Measurements from ENCODE around the gene SFMBT2. TPM values are rescaled to one million over a fixed set of nuclear protein-coding genes. Genes with fewer than 3 reads are reported as not detected.
"Not testable (repeated sequence)": the region's sequence is repeated elsewhere in the genome, so short reads cannot be mapped to it uniquely, and the experiment has no call there.

SFMBT2 gene
- total and polyA plus RNA-seq, 4 donors = 2.9 to 11.0 (median 6.5) TPM

- Histone ChIP-seq H3K4me3 (no peak overlapping the region), H3K9me3 (ENCODE audit: control insufficient read depth in 4 of 4, insufficient read depth in 3 of 4, low read length in 3 of 4) (no peaks in the 10 kb centered on the region), H3K27ac (ENCODE audit: low read depth in 1 of 2, low read length in 1 of 2) (no peak overlapping the region), H3K36me3 (ENCODE audit: control insufficient read depth in 4 of 4, insufficient read depth in 4 of 4, low read length in 4 of 4) (no peaks in the 10 kb centered on the region), H3K27me3 (ENCODE audit: control insufficient read depth in 3 of 3, insufficient read depth in 3 of 3, low read length in 2 of 3) (no peaks in the 10 kb centered on the region), H3K9ac (ENCODE audit: insufficient read depth in 1 of 2, low read length in 2 of 2) (no peak overlapping the region), H3K4me1 (ENCODE audit: control insufficient read depth in 5 of 5, insufficient read depth in 5 of 5, low read length in 5 of 5) (peaks cover 0 to 22% (median 0%) of the 10 kb centered on the region in 5 donors)
- no peak for TF ChIP-seq CTCF (IDR thresholded peaks at IDR 0.05; ENCODE audit: control extremely low read depth, extremely low read depth)
- no peak for DNase-seq
- 92 to 95% methylated on average over 6 of the region's 6 CpGs for WGBS, 2 donors
- no peak for ATAC-seq (ENCODE audit: insufficient read depth, low FRiP score)
These were observed 19.1 kb downstream of the SFMBT2 start for GRCh38 chr10:7391748-7392147.

GRCh38 chr10:7390689-7391110 lies 20.1 kb downstream of the SFMBT2 start:
- not testable (repeated sequence) for H3K9me3 ChIP-seq (ENCODE audit: control insufficient read depth in 4 of 4, insufficient read depth in 3 of 4, low read length in 3 of 4); H3K27ac ChIP-seq (ENCODE audit: low read depth in 1 of 2, low read length in 1 of 2); DNase-seq; H3K27me3 ChIP-seq (ENCODE audit: control insufficient read depth in 3 of 3, insufficient read depth in 3 of 3, low read length in 2 of 3); H3K36me3 ChIP-seq (ENCODE audit: control insufficient read depth in 4 of 4, insufficient read depth in 4 of 4, low read length in 4 of 4); ATAC-seq (ENCODE audit: insufficient read depth, low FRiP score); H3K9ac ChIP-seq (ENCODE audit: insufficient read depth in 1 of 2, low read length in 2 of 2); H3K4me3 ChIP-seq
- peaks cover 0 to 20% (median 0%) of the 10 kb centered on the region in 5 donors for H3K4me1 ChIP-seq (ENCODE audit: control insufficient read depth in 5 of 5, insufficient read depth in 5 of 5, low read length in 5 of 5)
- 85 to 96% methylated on average over 6 of the region's 6 CpGs for WGBS, 2 donors

GRCh38 chr10:7389844-7390243 lies 21.0 kb downstream of the SFMBT2 start:
- 79 to 85% methylated on average over 3 of the region's 3 CpGs for WGBS, 2 donors
- H3K36me3 ChIP-seq (ENCODE audit: control insufficient read depth in 4 of 4, insufficient read depth in 4 of 4, low read length in 4 of 4) = no peaks in the 10 kb centered on the region
- no peak for TF ChIP-seq CTCF (IDR thresholded peaks at IDR 0.05; ENCODE audit: control extremely low read depth, extremely low read depth)

GRCh38 chr10:7389346-7389745 lies 21.5 kb downstream of the SFMBT2 start:
- H3K9ac ChIP-seq (ENCODE audit: insufficient read depth in 1 of 2, low read length in 2 of 2) = no peak overlapping the region
- DNase-seq = no peak
- ATAC-seq (ENCODE audit: insufficient read depth, low FRiP score) = no peak
- no peaks in the 10 kb centered on the region for H3K36me3 ChIP-seq (ENCODE audit: control insufficient read depth in 4 of 4, insufficient read depth in 4 of 4, low read length in 4 of 4)
- no peak overlapping the region for H3K4me3 ChIP-seq
- no peak for TF ChIP-seq CTCF (IDR thresholded peaks at IDR 0.05; ENCODE audit: control extremely low read depth, extremely low read depth)
- H3K27me3 ChIP-seq (ENCODE audit: control insufficient read depth in 3 of 3, insufficient read depth in 3 of 3, low read length in 2 of 3) = no peaks in the 10 kb centered on the region
- H3K9me3 ChIP-seq (ENCODE audit: control insufficient read depth in 4 of 4, insufficient read depth in 3 of 4, low read length in 3 of 4) = peaks cover 0 to 3% (median 0%) of the 10 kb centered on the region in 4 donors
- H3K27ac ChIP-seq (ENCODE audit: low read depth in 1 of 2, low read length in 1 of 2) = no peak overlapping the region
- H3K4me1 ChIP-seq (ENCODE audit: control insufficient read depth in 5 of 5, insufficient read depth in 5 of 5, low read length in 5 of 5) = peaks cover 0 to 20% (median 0%) of the 10 kb centered on the region in 5 donors
- WGBS, 2 donors = 59 to 80% methylated on average over 2 of the region's 2 CpGs

More at GRCh38 chr10:7389844-7390243, 21.0 kb downstream of the SFMBT2 start:
- ATAC-seq (ENCODE audit: insufficient read depth, low FRiP score) = no peak
- H3K4me1 ChIP-seq (ENCODE audit: control insufficient read depth in 5 of 5, insufficient read depth in 5 of 5, low read length in 5 of 5) = peaks cover 0 to 20% (median 0%) of the 10 kb centered on the region in 5 donors
- H3K27me3 ChIP-seq (ENCODE audit: control insufficient read depth in 3 of 3, insufficient read depth in 3 of 3, low read length in 2 of 3) = no peaks in the 10 kb centered on the region
- peaks cover 0 to under 1% (median 0%) of the 10 kb centered on the region in 4 donors for H3K9me3 ChIP-seq (ENCODE audit: control insufficient read depth in 4 of 4, insufficient read depth in 3 of 4, low read length in 3 of 4)
- H3K4me3 ChIP-seq = no peak overlapping the region
- no peak overlapping the region for H3K27ac ChIP-seq (ENCODE audit: low read depth in 1 of 2, low read length in 1 of 2)
- DNase-seq = no peak
- no peak overlapping the region for H3K9ac ChIP-seq (ENCODE audit: insufficient read depth in 1 of 2, low read length in 2 of 2)

Data from lung (tissue), 12 donors.